GM18508 (cell line): ENCODE data around the gene U2AF2.

Source experiments
- ATAC-seq: cut with Tn5 transposase; IDR thresholded peaks from one replicate; pipeline ENCODE4 v1.9.1; 2021; ENCODE audit warnings: moderate number of reproducible peaks; ENCODE audit not compliant: insufficient read depth, unreplicated experiment

Gene U2AF2

DNA sequence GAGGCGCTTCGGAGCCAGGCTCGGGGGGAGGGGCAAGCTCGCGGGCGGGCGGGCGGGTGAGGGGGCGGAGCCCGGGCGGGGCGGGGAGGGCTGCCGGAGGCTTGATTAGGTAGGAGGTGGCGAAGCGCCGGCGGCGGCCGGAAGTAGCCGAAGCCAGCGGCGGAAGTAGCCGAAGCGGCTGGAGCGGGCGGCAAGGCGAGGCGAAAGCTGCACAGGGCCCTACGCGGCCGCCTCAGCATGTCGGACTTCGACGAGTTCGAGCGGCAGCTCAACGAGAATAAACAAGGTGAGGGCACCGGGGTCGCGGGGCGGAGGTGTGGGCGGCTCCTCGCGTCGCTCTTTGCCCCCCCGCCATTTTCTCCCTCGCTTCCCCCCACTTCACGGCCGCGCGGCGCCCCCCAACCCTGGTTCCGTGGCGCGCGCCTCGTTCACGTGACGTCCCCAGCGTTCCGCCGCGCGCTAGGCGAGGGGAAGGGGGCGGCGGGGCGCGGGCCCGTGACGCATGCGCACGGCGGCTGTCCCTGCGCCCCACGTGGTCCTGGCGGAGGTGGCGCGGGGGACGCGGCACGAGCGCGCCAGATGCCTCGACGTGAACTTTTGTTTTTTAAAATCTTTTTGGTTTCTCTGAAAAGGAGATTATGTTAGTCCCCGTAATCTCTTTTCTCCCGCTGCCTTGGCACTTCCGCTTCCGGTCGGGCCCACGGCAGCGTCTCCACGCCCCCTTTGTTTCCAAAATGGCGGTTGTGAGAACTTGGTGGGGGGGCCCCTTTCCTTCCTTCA lies at the start of gene U2AF2:
TSS of gene U2AF2 (plus strand) at position 168 of the 780 bp plus-strand sequence. CDS start at position 238, 70 bp downstream.
- peak; percentile 9 for ATAC-seq

- ATAC-seq: peak; percentile 34
Measured at GRCh38 chr19:55605207-55605636, 49.6 kb upstream of the U2AF2 start.

DNA sequence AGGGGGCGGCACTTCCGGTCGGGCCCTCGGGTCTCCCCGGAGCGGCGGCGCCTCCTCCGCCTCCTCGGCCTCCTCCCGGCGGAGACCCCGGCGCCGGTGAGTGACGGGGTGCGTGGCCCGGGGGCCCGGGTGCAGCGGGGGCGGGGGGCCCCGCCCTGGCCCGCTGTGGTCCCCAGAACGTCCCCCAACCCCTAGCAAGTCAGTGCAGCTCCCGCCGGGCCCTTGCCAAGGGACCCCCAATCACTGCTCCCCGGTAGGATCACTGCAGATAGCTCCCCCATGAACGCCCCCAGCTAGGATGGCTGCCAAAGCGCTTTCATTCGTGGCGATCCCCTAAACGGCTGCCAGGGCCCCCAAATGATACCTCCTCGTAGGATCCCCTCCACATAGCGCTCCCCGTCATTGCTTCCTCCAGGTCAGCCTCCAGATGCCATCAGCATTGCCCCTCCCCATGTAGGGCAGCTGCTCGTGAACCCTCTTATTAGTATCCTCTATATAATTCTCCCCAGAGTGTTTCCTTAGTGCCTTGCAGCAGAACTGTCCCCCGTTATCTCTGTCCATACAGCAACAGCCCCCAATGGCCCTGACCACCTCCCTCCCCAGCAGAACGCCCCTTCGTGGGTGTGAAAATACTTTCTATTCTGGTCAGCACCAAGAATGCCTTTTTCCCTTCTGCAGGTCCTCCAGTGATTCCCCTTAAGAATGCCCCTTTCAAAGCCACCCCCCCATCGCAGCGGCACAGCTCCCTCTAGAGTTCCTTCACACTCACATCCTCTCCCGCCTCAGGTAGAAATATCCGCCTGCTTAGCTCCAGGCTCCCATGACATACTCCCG lies 49.0 kb upstream of the U2AF2 start, which contains the start of gene ZNF865:
TSS of gene ZNF865 (plus strand) at position 11 of the 834 bp plus-strand sequence. CDS start 7,972 bp downstream, outside the sequence.
- no peak for ATAC-seq

- ATAC-seq: no peak
Measured at GRCh38 chr19:55606471-55606787, 48.4 kb upstream of the U2AF2 start.

DNA sequence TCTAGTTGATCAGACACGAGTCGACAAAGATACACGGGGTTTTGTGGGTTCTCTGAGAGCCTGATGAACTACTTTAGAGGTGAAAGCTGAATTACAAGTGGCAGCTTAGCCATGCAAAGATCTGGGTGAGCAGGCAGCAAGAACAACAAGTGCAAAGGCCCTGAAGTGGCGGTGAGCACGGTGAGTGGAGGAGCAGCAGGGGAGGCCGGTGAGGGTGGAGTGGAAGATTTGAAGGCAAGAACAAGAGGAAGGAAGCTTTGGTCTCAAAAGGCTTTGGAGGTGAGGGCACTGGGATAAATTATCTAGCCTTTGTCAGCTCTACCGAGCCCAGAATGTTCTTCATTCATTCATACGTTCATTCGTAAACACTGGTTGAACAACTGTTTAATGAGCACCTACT lies 48.0 kb upstream of the U2AF2 start:
- no peak for ATAC-seq

GRCh38 chr19:55609326-55609725 lies 45.5 kb upstream of the U2AF2 start:
- ATAC-seq: no peak

DNA sequence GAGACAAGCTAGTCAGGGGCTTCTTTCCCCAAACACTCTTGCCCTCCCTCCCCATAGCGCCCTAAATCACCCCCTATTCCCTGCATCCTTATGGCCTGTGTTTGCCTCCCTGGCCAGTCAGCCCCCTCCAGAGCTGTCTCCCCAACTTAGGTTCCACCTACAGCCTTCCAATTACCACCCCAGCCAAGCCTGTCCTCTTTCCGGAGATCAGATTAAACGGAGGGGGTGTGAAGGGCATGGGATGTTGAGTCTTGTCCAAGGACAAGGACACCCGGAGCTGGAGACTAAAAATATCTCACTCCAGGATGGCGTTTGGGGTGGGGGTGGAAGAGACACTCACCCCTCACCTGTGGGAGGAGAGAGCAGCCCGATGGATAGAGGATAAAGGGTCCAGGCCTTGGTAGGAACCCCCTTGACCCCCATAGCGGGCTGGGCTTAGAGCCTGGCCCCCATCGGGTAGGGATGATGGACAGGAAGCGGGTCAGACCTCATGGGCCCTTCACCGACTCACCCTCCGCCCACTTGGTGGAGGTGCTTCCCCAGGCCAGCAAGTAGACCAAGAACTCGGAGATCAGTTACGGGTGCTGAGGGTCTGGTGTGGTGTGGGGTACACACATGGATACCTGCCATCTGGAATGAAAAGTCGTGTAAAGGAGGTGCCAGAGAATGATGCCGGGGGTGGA lies 43.4 kb upstream of the U2AF2 start:
- no peak for ATAC-seq

DNA sequence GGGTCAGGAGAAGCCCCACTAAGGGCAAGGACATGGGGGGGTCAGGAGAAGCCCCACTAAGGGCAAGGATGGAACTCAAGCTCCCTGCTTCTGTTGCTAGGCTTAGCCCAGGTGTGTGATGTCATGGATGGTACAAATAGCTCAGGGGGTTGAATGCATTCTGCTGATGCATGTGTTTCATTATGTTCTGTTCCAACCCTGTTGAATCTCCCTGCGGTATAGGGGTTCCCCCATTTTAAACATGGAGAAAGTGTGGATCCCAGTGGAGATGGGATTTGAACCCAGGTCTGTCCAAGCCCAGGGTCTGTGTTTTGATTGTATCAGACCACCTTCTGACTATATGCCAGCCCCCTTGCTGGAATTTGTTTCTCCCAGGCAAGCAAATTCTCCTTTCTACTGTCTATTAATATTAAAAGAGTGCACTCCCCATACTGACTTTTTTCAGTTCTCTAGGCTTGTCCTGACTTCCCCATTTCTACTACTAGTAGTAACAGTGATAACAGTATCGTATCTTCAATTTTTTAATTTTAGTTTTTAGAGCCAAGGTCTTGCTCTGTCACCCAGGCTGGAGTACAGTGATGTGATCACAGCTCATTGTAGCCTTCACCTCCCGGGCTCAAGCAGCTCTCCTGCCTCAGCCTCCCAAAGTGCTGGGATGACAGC lies 42.7 kb upstream of the U2AF2 start:
- ATAC-seq: no peak

DNA sequence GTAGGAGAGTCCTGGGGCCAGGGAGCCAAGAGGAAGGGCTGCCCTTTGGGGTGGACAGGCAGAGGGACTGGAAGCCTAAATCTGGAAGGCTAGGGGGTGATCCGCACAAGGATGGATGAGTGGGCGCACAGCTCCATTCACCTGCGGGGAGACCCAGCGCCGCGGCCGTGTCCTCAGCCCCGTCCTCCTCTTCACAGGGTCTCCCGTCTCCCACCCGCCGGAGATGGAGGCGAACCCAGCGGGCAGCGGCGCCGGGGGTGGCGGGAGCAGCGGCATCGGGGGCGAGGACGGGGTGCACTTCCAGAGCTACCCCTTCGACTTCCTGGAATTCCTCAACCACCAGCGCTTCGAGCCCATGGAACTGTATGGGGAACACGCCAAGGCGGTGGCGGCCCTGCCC lies 41.4 kb upstream of the U2AF2 start:
- ATAC-seq: no peak

DNA sequence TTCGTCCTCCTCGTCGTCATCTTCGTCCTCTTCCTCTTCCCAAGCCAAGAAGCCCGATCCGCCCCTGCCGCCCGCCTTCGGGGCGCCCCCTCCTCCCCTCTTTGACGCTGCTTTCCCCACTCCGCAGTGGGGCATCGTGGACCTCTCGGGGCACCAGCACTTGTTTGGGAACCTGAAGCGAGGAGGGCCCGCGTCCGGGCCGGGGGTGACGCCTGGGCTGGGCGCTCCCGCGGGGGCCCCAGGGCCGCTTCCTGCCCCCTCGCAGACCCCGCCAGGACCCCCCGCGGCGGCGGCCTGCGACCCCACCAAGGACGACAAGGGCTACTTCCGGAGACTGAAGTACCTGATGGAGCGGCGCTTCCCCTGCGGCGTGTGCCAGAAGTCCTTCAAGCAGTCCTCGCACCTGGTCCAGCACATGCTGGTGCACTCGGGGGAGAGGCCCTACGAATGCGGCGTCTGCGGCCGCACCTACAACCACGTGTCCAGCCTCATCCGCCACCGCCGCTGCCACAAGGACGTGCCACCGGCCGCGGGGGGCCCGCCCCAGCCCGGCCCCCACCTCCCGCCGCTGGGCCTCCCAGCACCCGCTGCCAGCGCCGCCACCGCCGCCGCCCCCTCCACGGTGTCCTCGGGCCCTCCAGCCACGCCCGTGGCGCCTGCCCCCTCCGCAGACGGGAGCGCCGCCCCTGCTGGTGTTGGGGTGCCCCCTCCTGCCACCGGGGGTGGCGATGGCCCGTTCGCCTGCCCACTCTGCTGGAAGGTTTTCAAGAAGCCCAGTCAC lies 40.7 kb upstream of the U2AF2 start:
- no peak for ATAC-seq

DNA sequence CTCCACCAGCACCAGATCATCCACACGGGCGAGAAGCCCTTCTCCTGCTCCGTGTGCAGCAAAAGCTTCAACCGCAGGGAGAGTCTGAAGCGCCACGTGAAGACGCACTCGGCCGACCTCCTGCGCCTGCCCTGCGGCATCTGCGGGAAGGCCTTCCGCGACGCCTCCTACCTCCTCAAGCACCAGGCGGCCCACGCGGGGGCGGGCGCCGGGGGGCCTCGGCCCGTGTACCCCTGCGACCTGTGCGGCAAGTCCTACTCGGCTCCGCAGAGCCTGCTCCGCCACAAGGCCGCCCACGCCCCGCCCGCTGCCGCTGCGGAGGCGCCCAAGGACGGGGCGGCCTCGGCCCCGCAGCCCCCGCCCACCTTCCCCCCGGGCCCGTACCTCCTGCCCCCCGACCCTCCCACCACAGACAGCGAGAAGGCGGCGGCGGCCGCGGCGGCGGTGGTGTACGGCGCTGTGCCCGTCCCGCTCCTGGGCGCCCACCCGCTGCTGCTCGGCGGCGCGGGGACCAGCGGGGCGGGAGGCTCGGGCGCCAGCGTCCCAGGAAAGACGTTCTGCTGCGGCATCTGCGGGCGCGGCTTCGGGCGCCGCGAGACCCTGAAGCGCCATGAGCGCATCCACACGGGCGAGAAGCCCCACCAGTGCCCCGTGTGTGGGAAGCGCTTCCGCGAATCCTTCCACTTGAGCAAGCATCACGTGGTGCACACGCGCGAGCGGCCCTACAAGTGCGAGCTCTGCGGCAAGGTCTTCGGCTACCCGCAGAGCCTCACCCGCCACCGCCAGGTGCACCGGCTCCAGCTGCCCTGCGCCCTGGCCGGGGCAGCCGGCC lies 39.9 kb upstream of the U2AF2 start:
- no peak for ATAC-seq

GRCh38 chr19:55615543-55616394 lies 39.1 kb upstream of the U2AF2 start:
- ATAC-seq: no peak

DNA sequence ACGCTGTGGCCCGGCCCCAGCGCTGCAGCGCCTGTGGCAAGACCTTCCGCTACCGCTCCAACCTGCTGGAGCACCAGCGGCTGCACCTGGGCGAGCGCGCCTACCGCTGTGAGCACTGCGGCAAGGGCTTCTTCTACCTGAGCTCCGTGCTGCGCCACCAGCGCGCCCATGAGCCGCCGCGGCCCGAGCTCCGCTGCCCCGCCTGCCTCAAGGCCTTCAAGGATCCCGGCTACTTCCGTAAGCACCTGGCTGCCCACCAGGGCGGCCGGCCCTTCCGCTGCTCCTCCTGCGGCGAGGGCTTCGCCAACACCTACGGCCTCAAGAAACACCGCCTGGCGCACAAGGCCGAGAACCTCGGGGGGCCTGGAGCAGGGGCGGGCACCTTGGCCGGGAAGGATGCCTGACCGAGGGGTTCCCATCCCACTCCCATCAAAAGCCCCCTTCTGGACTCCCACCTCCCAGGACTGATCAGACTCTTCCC lies 38.4 kb upstream of the U2AF2 start:
- no peak for ATAC-seq

GRCh38 chr19:55617426-55617825 lies 37.4 kb upstream of the U2AF2 start:
- no peak for ATAC-seq

DNA sequence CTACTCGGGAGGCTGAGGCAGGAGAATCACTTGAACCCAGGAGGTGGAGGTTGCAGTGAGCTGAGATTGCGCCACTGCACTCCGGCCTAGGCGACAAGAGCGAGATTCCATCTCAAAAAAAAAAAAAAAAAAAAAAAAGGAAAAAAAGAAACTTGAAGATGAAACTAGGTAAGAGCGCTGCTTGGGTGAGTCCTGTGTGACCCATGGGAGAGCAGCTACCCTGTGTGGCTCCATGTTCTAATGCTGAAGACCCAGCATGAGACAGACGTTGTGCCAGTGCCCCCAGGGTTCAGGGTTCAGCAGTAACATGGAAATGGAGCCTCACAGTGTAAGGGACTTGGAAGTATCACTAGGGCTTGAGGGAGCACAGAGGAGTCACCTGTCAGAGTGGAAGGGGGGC lies 36.4 kb upstream of the U2AF2 start:
- no peak for ATAC-seq

- no peak for ATAC-seq
Measured at GRCh38 chr19:55619286-55619685, 35.5 kb upstream of the U2AF2 start.

DNA sequence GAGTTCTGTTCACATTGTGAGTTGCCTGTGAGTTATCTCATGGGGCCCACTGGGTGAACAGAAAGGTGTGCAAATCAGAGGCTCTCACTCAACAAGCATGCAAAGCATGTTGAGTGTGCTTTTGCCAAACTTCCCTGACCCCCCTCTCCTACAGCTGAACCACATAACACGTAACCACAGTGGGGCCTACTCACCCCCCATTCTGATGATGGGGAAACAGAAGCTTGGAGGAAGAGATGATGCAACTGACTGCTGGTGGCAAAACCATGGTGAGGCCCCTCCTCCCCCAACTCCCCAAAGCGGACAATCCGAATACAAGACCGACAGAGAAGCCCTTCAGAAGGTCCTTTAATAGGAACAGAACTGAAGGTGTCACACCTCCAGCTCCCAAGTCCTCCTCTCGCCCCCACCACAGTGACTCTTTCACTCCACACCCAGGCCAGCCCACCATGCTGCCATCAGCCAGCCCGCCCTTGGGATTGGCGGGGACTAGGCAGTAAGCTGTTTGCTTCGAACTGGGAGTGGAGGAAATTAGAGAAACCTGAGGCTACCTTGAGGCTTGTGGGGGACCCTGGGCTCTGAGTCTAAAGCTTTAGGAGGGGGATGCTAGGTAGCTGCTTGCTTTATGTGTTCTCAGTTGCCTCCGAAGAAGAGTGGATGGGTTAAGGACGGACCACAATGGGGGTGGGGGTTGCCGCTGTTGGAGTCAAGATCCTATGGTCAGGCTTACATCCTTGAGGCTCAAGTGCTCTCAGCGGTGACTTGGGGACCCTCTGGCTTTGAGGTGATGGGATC lies 34.2 kb upstream of the U2AF2 start:
- no peak for ATAC-seq
